Endothelial cell of umbilical vein (primary cell): ENCODE data around the gene SESN1. TPM values are rescaled to one million over a fixed set of nuclear protein-coding genes. Genes with fewer than 3 reads are reported as not detected.

ENCODE experiments used
- BruUV-seq: library from RNA; stranded (reverse); fragments of 400-500 nt; replicated peaks from 2 replicates; lab custom pipeline; 2021; lab: Mats Ljungman, UMichigan
- CTCF ChIA-PET: fragments of 300-600, 350-600 bp; sonication (Branson Sonifier 250); formaldehyde crosslinking; loops from one replicate; lab custom pipeline; 2021; ENCODE audit warnings: antibody characterized with exemption, inconsistent platforms; lab: Charles Lee
- POLR2A ChIA-PET: fragments of 300-600, 350-600 bp; sonication (Branson Sonifier 250); formaldehyde crosslinking; loops from one replicate; lab custom pipeline; 2021; ENCODE audit warnings: antibody characterized with exemption, inconsistent platforms; lab: Charles Lee
- DNase-seq: peaks from one replicate; pipeline ENCODE4 v3.0.0-alpha.2; 2011; ENCODE audit warnings: low read depth, low spot score
- FAIRE-seq: peaks from 2 replicates; lab custom pipeline; 2011; peaks lifted over from hg19 to GRCh38; lab: Jason Lieb, UNC
- H2AFZ ChIP-seq: 2 replicates; pipeline ENCODE4 v1.6.0; 2012; ENCODE audit warnings: low read depth, low read length, control low read depth, inconsistent platforms
- H3K27ac ChIP-seq: 2 replicates; pipeline ENCODE4 v1.5.1; 2011; ENCODE audit warnings: low read depth, mild to moderate bottlenecking, control low read depth, low read length, moderate library complexity; ENCODE audit not compliant: insufficient read depth
- H3K27me3 ChIP-seq, 2 experiments: 2 replicates each; pipeline versions ENCODE4 v1.6.0 to v1.6.1; 2011; ENCODE audit warnings: low read length in 2 of 2, mixed read lengths in 1 of 2; ENCODE audit not compliant: control insufficient read depth in 2 of 2, insufficient read depth in 2 of 2
- H3K36me3 ChIP-seq, 2 experiments: 2 replicates in 1 of 2; 3 replicates in 1 of 2; pipeline ENCODE4 v1.5.1; 2011; ENCODE audit warnings: low read length in 2 of 2, mild to moderate bottlenecking in 1 of 2, moderate library complexity in 1 of 2; ENCODE audit not compliant: control insufficient read depth in 2 of 2, insufficient read depth in 2 of 2; ENCODE audit errors: extremely low read depth in 1 of 2
- H3K4me1 ChIP-seq: 3 replicates; pipeline ENCODE4 v1.5.1; 2011; ENCODE audit warnings: mild to moderate bottlenecking, low read length; ENCODE audit not compliant: control insufficient read depth, insufficient read depth; ENCODE audit errors: extremely low read depth
- H3K4me2 ChIP-seq: 2 replicates; pipeline ENCODE4 v1.6.1; 2011; ENCODE audit warnings: low read length, control low read depth, mixed read lengths; ENCODE audit not compliant: insufficient read depth
- H3K4me3 ChIP-seq, 3 experiments: fragments of 200-600 bp in 1 of 3; sonication (generic), shearing (Covaris generic) in 1 of 3; replicated peaks in 1 of 3; 2 replicates each; pipeline ENCODE4 v1.5.1; 2011 to 2016; ENCODE audit warnings: control low read depth in 3 of 3, low read length in 3 of 3, mild to moderate bottlenecking in 2 of 3, inconsistent platforms in 1 of 3, low read depth in 1 of 3, moderate library complexity in 1 of 3; ENCODE audit not compliant: insufficient read depth in 1 of 3
- H3K79me2 ChIP-seq: 2 replicates; pipeline ENCODE4 v1.6.0; 2012; ENCODE audit warnings: low read length, inconsistent platforms; ENCODE audit not compliant: control insufficient read depth, insufficient read depth
- H3K9ac ChIP-seq: replicated peaks from 2 replicates; pipeline ENCODE3; 2011; ENCODE audit warnings: low read length, control low read depth; ENCODE audit not compliant: insufficient read depth; ENCODE audit errors: extremely low read depth
- H3K9me1 ChIP-seq: replicated peaks from 3 replicates; pipeline ENCODE4 v1.6.0; 2011; ENCODE audit warnings: mild to moderate bottlenecking, low read length; ENCODE audit not compliant: control insufficient read depth, insufficient read depth; ENCODE audit errors: extremely low read depth
- H3K9me3 ChIP-seq: replicated peaks from 2 replicates; pipeline ENCODE4 v1.5.1; 2012; ENCODE audit warnings: low read length, inconsistent platforms; ENCODE audit not compliant: control insufficient read depth, insufficient read depth
- H4K20me1 ChIP-seq: replicated peaks from 2 replicates; pipeline ENCODE3; 2011; ENCODE audit warnings: mild to moderate bottlenecking, low read length; ENCODE audit not compliant: control insufficient read depth, insufficient read depth; ENCODE audit errors: extremely low read depth
- CTCF ChIP-seq, 2 donors: IDR thresholded peaks; 1 replicate in 1 of 2; 2 replicates in 1 of 2; pipeline ENCODE4 v1.5.1; 2011; ENCODE audit warnings: low read length in 2 of 2, mild to moderate bottlenecking in 2 of 2, moderate library complexity in 2 of 2, control low read depth in 1 of 2, inconsistent platforms in 1 of 2, low read depth in 1 of 2; ENCODE audit not compliant: insufficient read depth in 1 of 2; ENCODE audit errors: extremely low read depth in 1 of 2
- EZH2 ChIP-seq: IDR thresholded peaks from 2 replicates; pipeline ENCODE4 v1.6.1; 2012; ENCODE audit warnings: borderline replicate concordance, low read depth, mild to moderate bottlenecking, moderate library complexity, low read length, inconsistent platforms; ENCODE audit not compliant: severe bottlenecking
- FOS ChIP-seq: IDR thresholded peaks from 2 replicates; pipeline ENCODE4 v1.6.1; 2011; ENCODE audit warnings: mild to moderate bottlenecking, low read length, moderate library complexity, borderline replicate concordance; ENCODE audit not compliant: insufficient read depth
- GATA2 ChIP-seq: IDR thresholded peaks from 2 replicates; pipeline ENCODE4 v1.7.0; 2011; ENCODE audit warnings: low read depth, mild to moderate bottlenecking, moderate library complexity, mixed read lengths, low read length; ENCODE audit not compliant: insufficient read length, insufficient read depth
- JUN ChIP-seq: IDR thresholded peaks from 2 replicates; pipeline ENCODE4 v1.6.1; 2011; ENCODE audit warnings: borderline replicate concordance, low read depth; ENCODE audit not compliant: insufficient read length, insufficient read depth
- MAX ChIP-seq: IDR thresholded peaks from 2 replicates; pipeline ENCODE4 v1.6.1; 2011; ENCODE audit not compliant: insufficient read depth, insufficient read length
- MYC ChIP-seq: IDR thresholded peaks from one replicate; pipeline ENCODE4 v1.6.1; 2011; ENCODE audit warnings: mild to moderate bottlenecking, low read depth, low read length
- POLR2A ChIP-seq: IDR thresholded peaks from 2 replicates; pipeline ENCODE4 v1.6.1; 2012; ENCODE audit warnings: low read depth, mild to moderate bottlenecking, control low read depth, low read length
- POLR2AphosphoS5 ChIP-seq: IDR thresholded peaks from 2 replicates; pipeline ENCODE4 v1.6.1; 2012; ENCODE audit warnings: low read depth, mild to moderate bottlenecking, control low read depth, low read length, moderate library complexity; ENCODE audit not compliant: insufficient read depth
- dilution Hi-C: fragments of 300-500 bp; cut with MboI; formaldehyde crosslinking; loops from one replicate; pipeline ENCODE4 v1.15.0; 2019; ENCODE audit warnings: low sequenced_read_pairs; ENCODE audit not compliant: extremely low pct_ligation_motif_present
- intact Hi-C: fragments of 100-400 bp; cut with micrococcal nuclease; formaldehyde crosslinking; loops from one replicate; pipeline ENCODE4 v1.10.0; 2022
- polyA plus RNA-seq, 4 experiments: library from polyadenylated mRNA; depleted of rRNA in 3 of 4; stranded (reverse) in 3 of 4; unstranded in 1 of 4; fragments of >200 nt; gene quantifications; 2 replicates each; pipeline versions ENCODE4 v1.2.1 to v1.2.3, GENCODE V29; 2011 to 2012; ENCODE audit warnings: missing spikeins in 1 of 4
- total RNA-seq: library from RNA; stranded (reverse); gene quantifications from 2 replicates; pipeline ENCODE4 v1.2.3, GENCODE V29; 2021

The SESN1 gene
- total and polyA plus RNA-seq, 2 donors (not counting 3 experiments of a cell fraction or from before 2014, with no cell fraction given) = 7.1 to 15.6 TPM

- H3K79me2 ChIP-seq = peaks cover 5% of the 10 kb centered on the region
- H3K4me2 ChIP-seq = no peak overlapping the region
- no peaks in the 10 kb centered on the region for H3K4me1 ChIP-seq
- H3K36me3 ChIP-seq = peaks cover 0 to 4% of the 10 kb centered on the region in 2 experiments
- no TSS peak for BruUV-seq
- H3K9ac ChIP-seq = no peak overlapping the region
- ChIA-PET POLR2A (interaction anchor here (0.6 kb wide), 1 partner anchor 13 kb away, joined by 8 read pairs; no protein-coding TSS in a partner anchor), CTCF (no interaction called here)
- peaks cover 2% of the 10 kb centered on the region for H4K20me1 ChIP-seq
- H3K27ac ChIP-seq = no peak overlapping the region
- FAIRE-seq (no peak), DNase-seq (no peak)
- no peaks in the 10 kb centered on the region for H3K27me3 ChIP-seq
- dilution Hi-C loops (no loop called here), intact Hi-C loops (no loop called here)
- no peak for TF ChIP-seq GATA2
- TF ChIP-seq POLR2A = no peak
- no peak for TF ChIP-seq POLR2AphosphoS5
- no peak for TF ChIP-seq MAX
- no peak for TF ChIP-seq CTCF (IDR thresholded peaks at IDR 0.05; ENCODE audit: extremely low read depth in 1 of 2, insufficient read depth in 1 of 2, low read depth in 1 of 2, low read length in 2 of 2)
- no peak for TF ChIP-seq FOS
- TF ChIP-seq EZH2 = no peak
- no peak for TF ChIP-seq MYC
- TF ChIP-seq JUN = no peak
- no peak overlapping the region for H3K4me3 ChIP-seq
- H3K9me1 ChIP-seq = no peaks in the 10 kb centered on the region
- no peaks in the 10 kb centered on the region for H3K9me3 ChIP-seq
- H2AFZ ChIP-seq = no peak overlapping the region
Measured at GRCh38 chr6:109001291-109001894, 93.3 kb downstream of the SESN1 start.
